GM23248 (cell line): Measurements from ENCODE around the gene DMAP1.

Source experiments
- EZH2 ChIP-seq: fragments of 200-600 bp; sonication (generic); IDR thresholded peaks from 2 replicates; pipeline ENCODE4 v1.6.1; 2018; ENCODE audit warnings: antibody characterized with exemption, mild to moderate bottlenecking; ENCODE audit not compliant: insufficient read depth, poor library complexity, severe bottlenecking
- EZH2phosphoT487 ChIP-seq: fragments of 200-600 bp; sonication (generic); IDR thresholded peaks from 2 replicates; pipeline ENCODE4 v1.6.1; 2018; ENCODE audit warnings: antibody characterized with exemption, moderate library complexity, mild to moderate bottlenecking, low read depth; ENCODE audit not compliant: insufficient read depth

- TF ChIP-seq EZH2 (no peak), EZH2phosphoT487 (no peak)
These were observed 26.7 kb downstream of the DMAP1 start for GRCh38 chr1:44239961-44240371.
